Cardiac fibroblast (primary cell): ENCODE measurements around the gene SMOC2.
A peak's percentile ranks its signal among the peaks of the same experiment; 100 is the strongest.

Experiments used
- DNase-seq, 2 donors: peaks; one replicate each; pipeline versions ENCODE4 v3.0.0 to v3.0.0-alpha.2; 2010; ENCODE audit warnings: low read depth in 2 of 2
- H3K4me3 ChIP-seq, 2 donors: replicated peaks in 1 of 2; 1 replicate in 1 of 2; 2 replicates in 1 of 2; pipeline ENCODE4 v1.5.1; 2011; ENCODE audit warnings: low read depth in 2 of 2, low read length in 2 of 2, mild to moderate bottlenecking in 2 of 2, moderate library complexity in 1 of 2
- CTCF ChIP-seq: IDR thresholded peaks from one replicate; pipeline ENCODE4 v1.5.1; 2011; ENCODE audit warnings: low read depth, mild to moderate bottlenecking, low read length, inconsistent platforms

The SMOC2 gene

GRCh38 chr6:168439794-168440450 lies 1.1 kb upstream of the SMOC2 start:
- TF ChIP-seq CTCF, result no peak
- no peak overlapping the region for H3K4me3 ChIP-seq
- DNase-seq, result no peak

- peak overlapping the region in 1 of 2 donors; percentile 26 for H3K4me3 ChIP-seq
- no peak for TF ChIP-seq CTCF
- no peak for DNase-seq
Measured at GRCh38 chr6:168441434-168442391, 729 bp downstream of the SMOC2 start.

GRCh38 chr6:168442646-168443045 lies 1.7 kb downstream of the SMOC2 start:
- no peak for DNase-seq
- H3K4me3 ChIP-seq, result no peak overlapping the region
- no peak for TF ChIP-seq CTCF

- no peak for TF ChIP-seq CTCF
- DNase-seq, result no peak
- H3K4me3 ChIP-seq, result no peak overlapping the region
Measured at GRCh38 chr6:168447282-168447681, 6.3 kb downstream of the SMOC2 start.

- no peak for DNase-seq
- TF ChIP-seq CTCF, result no peak
- H3K4me3 ChIP-seq, result no peak overlapping the region
Measured at GRCh38 chr6:168447700-168448099, 6.7 kb downstream of the SMOC2 start.

GRCh38 chr6:168448243-168448855 lies 7.4 kb downstream of the SMOC2 start:
- TF ChIP-seq CTCF, result no peak
- no peak for DNase-seq
- no peak overlapping the region for H3K4me3 ChIP-seq
